HepG2 (cell line): ENCODE measurements around the gene NOL4L. TPM values are rescaled to one million over a fixed set of nuclear protein-coding genes. Genes with fewer than 3 reads are reported as not detected.

Experiments used
- CTCF ChIP-seq: sonication (generic); formaldehyde crosslinking; IDR thresholded peaks from 2 replicates; pipeline ENCODE4 v1.5.0; 2020; ENCODE audit warnings: mild to moderate bottlenecking, missing genetic modification reagents, moderate library complexity
- ESRRA ChIP-seq: sonication (generic); formaldehyde crosslinking; IDR thresholded peaks from 2 replicates; pipeline ENCODE4 v1.5.1; 2020; ENCODE audit warnings: mild to moderate bottlenecking, low read depth, missing genetic modification reagents
- FOXJ3 ChIP-seq: sonication (generic); formaldehyde crosslinking; IDR thresholded peaks from 2 replicates; pipeline ENCODE4 v1.4.0; 2020; ENCODE audit warnings: missing genetic modification reagents, mild to moderate bottlenecking, borderline replicate concordance
- KLF12 ChIP-seq: sonication (generic); formaldehyde crosslinking; IDR thresholded peaks from 2 replicates; pipeline ENCODE4 v1.4.0; 2020; ENCODE audit warnings: missing genetic modification reagents, borderline replicate concordance
- MYNN ChIP-seq: sonication (generic); formaldehyde crosslinking; IDR thresholded peaks from 2 replicates; pipeline ENCODE4 v1.4.0; 2020; ENCODE audit warnings: mild to moderate bottlenecking, low read depth, missing genetic modification reagents
- NFIB ChIP-seq: sonication (generic); formaldehyde crosslinking; IDR thresholded peaks from 2 replicates; pipeline ENCODE4 v1.9.0; 2021; ENCODE audit warnings: missing genetic modification reagents, mild to moderate bottlenecking, borderline replicate concordance
- NONO ChIP-seq, 2 experiments: fragments of 450-650 bp in 1 of 2; sonication (generic) in 1 of 2; formaldehyde crosslinking in 1 of 2; IDR thresholded peaks in 1 of 2; conservative IDR thresholded peaks in 1 of 2; 2 replicates each; pipeline versions ENCODE4 v1.6.1 to v1.8.0; 2017 to 2022; ENCODE audit warnings: mild to moderate bottlenecking in 1 of 2, missing genetic modification reagents in 1 of 2, moderate library complexity in 1 of 2
- PHF8 ChIP-seq: sonication (generic); formaldehyde crosslinking; IDR thresholded peaks from 2 replicates; pipeline ENCODE4 v1.5.0; 2020; ENCODE audit warnings: missing genetic modification reagents
- RNF219 ChIP-seq: sonication (generic); formaldehyde crosslinking; IDR thresholded peaks from 2 replicates; pipeline ENCODE4 v1.5.0; 2020; ENCODE audit warnings: mild to moderate bottlenecking, missing genetic modification reagents
- SATB2 ChIP-seq: sonication (generic); formaldehyde crosslinking; IDR thresholded peaks from 2 replicates; pipeline ENCODE4 v1.5.0; 2020; ENCODE audit warnings: missing genetic modification reagents
- SRSF4 ChIP-seq: fragments of 200-400 bp; formaldehyde crosslinking; IDR thresholded peaks from one replicate; pipeline ENCODE4 v1.6.1; 2018; ENCODE audit warnings: mild to moderate bottlenecking, low read depth, low read length, moderate library complexity; ENCODE audit not compliant: poor library complexity, severe bottlenecking
- TFDP1 ChIP-seq: IDR thresholded peaks from 2 replicates; pipeline ENCODE4 v1.6.1; 2016; ENCODE audit warnings: missing compliant biosample characterization, missing genetic modification reagents, borderline replicate concordance
- YY1 ChIP-seq: IDR thresholded peaks from 2 replicates; pipeline ENCODE4 v1.6.1; 2011; ENCODE audit warnings: low read length, low read depth, moderate library complexity, mild to moderate bottlenecking; ENCODE audit not compliant: insufficient read depth, insufficient replicate concordance
- ZIK1 ChIP-seq: sonication (generic); formaldehyde crosslinking; IDR thresholded peaks from 2 replicates; pipeline ENCODE4 v1.5.0; 2020; ENCODE audit warnings: mild to moderate bottlenecking, low read depth, missing genetic modification reagents, borderline replicate concordance
- ZNF124 ChIP-seq: sonication (generic); formaldehyde crosslinking; IDR thresholded peaks from 2 replicates; pipeline ENCODE4 v1.4.0; 2020; ENCODE audit warnings: missing genetic modification reagents
- ZNF281 ChIP-seq: sonication (generic); formaldehyde crosslinking; IDR thresholded peaks from 2 replicates; pipeline ENCODE4 v1.4.0; 2020; ENCODE audit warnings: missing genetic modification reagents, borderline replicate concordance
- ZNF761 ChIP-seq: sonication (generic); formaldehyde crosslinking; conservative IDR thresholded peaks from 2 replicates; pipeline ENCODE4 v1.4.0; 2020; ENCODE audit warnings: mild to moderate bottlenecking, missing genetic modification reagents
- ZNF777 ChIP-seq: sonication (generic); formaldehyde crosslinking; IDR thresholded peaks from 2 replicates; pipeline ENCODE4 v1.4.0; 2020; ENCODE audit warnings: missing genetic modification reagents
- ZNF792 ChIP-seq: IDR thresholded peaks from 2 replicates; pipeline ENCODE4 v1.6.1; 2016
- polyA plus RNA-seq, 8 experiments: library from polyadenylated mRNA; depleted of rRNA in 3 of 8; stranded (reverse) in 7 of 8; unstranded in 1 of 8; fragments of >200 nt; fragmentation: Illumina TruSeq in 4 of 8; extraction: Trizol in 4 of 8; gene quantifications; 2 replicates each; pipeline versions ENCODE4 v1.2.1 to v1.2.3, GENCODE V29; 2011 to 2016; ENCODE audit warnings: low read depth in 4 of 8, missing spikeins in 1 of 8, mixed read lengths in 1 of 8; ENCODE audit not compliant: insufficient read depth in 1 of 8
- total RNA-seq, 5 experiments: library from RNA; depleted of rRNA; stranded (reverse); fragments of >200 nt; fragmentation: Illumina TruSeq; extraction: Trizol; gene quantifications; 2 replicates each; pipeline ENCODE4 v1.2.3, GENCODE V29; 2016; ENCODE audit warnings: low read depth in 1 of 5

Gene NOL4L
- total and polyA plus RNA-seq, 2 of the 13 experiments (the other 11 are each of a cell fraction or from before 2014, with no cell fraction given) = 16.6 to 35.4 TPM

GRCh38 chr20:32445539-32446273, 139.4 kb downstream of the NOL4L start (continued):
- TF ChIP-seq TFDP1 (CRISPR knock-in tag) (no peak), ZNF792 (no peak), ZNF281 (CRISPR knock-in tag) (no peak), YY1 (peak; percentile 15), ZNF777 (no peak), SATB2 (no peak), SRSF4 (no peak), ZIK1 (no peak), FOXJ3 (CRISPR knock-in tag) (no peak), ZNF761 (CRISPR knock-in tag) (no peak), RNF219 (CRISPR knock-in tag) (no peak), NONO (IDR thresholded peaks at IDR 0.05) (no peak), NONO (CRISPR knock-in tag; conservative IDR thresholded peaks at IDR 0.05) (0 out of 2 replicates have a peak, but pooled peaks have one; percentile 31), PHF8 (CRISPR knock-in tag) (no peak), ZNF124 (CRISPR knock-in tag) (no peak), MYNN (CRISPR knock-in tag) (no peak), KLF12 (no peak), NFIB (no peak), CTCF (CRISPR knock-in tag) (0 out of 2 replicates have a peak, but pooled peaks have one; percentile 9), ESRRA (CRISPR knock-in tag) (no peak)
